Dendritic cell treated with granulocyte-macrophage colony-stimulating factor and Interleukin-4, amounts not matched to agents 40 ng/mL and 50 ng/mL, for 4 days (primary cell): ENCODE data around the gene PRPF40B.

Source experiments
- H3K27ac Mint-ChIP-seq: one replicate; pipeline ENCODE4 v1.8.0; 2022; ENCODE audit warnings: mild to moderate bottlenecking, mixed read lengths
- H3K27me3 Mint-ChIP-seq: one replicate; pipeline ENCODE4 v1.8.0; 2022; ENCODE audit warnings: mild to moderate bottlenecking, mixed read lengths
- H3K36me3 Mint-ChIP-seq: one replicate; pipeline ENCODE4 v1.8.0; 2022; ENCODE audit warnings: low read depth, mixed read lengths
- H3K4me1 Mint-ChIP-seq: one replicate; pipeline ENCODE4 v1.8.0; 2022; ENCODE audit warnings: low read depth, mixed read lengths
- H3K4me3 Mint-ChIP-seq: one replicate; pipeline ENCODE4 v1.8.0; 2022; ENCODE audit warnings: mild to moderate bottlenecking, moderate library complexity, mixed read lengths
- H3K9me3 Mint-ChIP-seq: one replicate; pipeline ENCODE4 v1.8.0; 2022; ENCODE audit warnings: mixed read lengths
- intact Hi-C: fragments of 100-400 bp; cut with micrococcal nuclease; formaldehyde crosslinking; loops from one replicate; pipeline ENCODE4 v1.15.0; 2022

The PRPF40B gene

DNA sequence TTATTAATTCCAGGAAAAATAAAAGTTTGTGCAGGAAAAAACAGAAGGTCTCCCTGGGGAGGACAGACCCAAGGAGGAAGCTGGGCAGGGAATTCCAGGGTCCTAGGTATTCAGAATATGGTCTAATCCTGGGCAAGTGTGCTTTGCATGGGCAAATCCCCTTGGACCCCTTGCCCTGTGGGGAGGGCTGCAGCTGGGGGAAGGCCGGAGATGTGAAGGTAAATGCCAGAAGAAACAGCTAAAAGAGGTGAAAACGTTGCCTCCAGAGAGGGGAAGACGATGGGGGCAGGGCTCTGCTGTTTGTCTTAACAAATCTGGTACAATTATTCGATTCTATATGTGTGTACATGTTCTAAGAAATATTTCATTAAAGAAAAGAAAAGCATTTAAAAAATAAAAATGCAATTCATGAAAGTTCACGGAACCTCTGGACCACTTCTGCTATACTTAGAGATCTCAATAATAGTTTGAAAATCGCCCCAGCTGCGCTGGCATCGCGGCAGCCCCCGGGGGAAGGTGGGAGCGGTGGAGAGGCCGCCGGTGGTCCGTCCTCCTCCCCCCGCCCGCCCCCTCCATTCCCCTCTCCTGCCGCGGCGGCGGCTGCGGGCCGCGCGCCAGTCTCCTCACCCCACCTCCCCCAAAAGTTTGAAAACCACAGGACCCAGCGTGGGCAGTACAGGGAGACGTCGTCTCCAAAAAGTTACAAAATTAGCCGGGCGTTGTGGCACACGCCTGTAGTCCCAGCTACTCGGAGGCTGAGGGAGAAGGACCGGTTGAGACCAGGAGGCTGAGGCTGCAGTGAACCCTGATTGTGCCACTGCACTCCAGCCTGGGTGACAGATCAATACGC lies 1.5 kb upstream of the PRPF40B start:
- peak overlapping the region; percentile 61 for H3K27ac Mint-ChIP-seq
- peak overlapping the region; percentile 74 for H3K4me3 Mint-ChIP-seq
- H3K36me3 Mint-ChIP-seq, result no peaks in the 10 kb centered on the region
- intact Hi-C loops, result no loop called here
- H3K4me1 Mint-ChIP-seq, result peaks cover 19% of the 10 kb centered on the region
- no peaks in the 10 kb centered on the region for H3K9me3 Mint-ChIP-seq
- H3K27me3 Mint-ChIP-seq, result peaks cover 58% of the 10 kb centered on the region

DNA sequence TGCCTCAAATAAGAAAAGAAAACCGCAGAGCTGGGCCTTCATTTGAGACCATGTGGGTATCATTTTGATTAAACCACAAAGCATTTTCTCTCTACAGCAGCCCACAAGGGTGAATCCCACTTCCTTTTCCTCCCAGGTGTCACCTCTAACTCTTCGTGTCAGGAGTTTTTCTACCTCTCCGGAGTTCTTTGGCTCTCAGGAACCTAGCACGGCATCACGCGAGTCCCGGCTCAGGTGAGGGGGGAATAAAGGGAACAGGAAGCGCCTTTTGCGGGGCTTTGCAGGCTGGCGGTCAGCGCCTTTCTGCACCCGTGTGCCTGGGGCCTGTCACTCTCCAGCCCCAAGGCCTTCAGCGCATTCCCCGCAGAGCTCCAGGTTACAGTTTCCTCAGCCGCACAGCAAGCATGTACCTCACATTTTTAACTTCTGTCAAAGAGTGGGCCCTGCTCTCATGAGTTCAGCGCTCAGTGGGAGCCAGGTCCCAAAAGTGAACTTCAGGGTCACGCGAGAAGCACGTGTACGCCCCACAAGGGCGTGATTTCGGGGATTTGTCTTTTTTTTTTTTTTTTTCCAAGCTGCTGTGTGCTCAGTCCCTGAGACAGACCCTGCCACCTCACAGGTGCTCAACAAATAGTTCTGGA lies 740 bp upstream of the PRPF40B start:
- no peaks in the 10 kb centered on the region for H3K9me3 Mint-ChIP-seq
- intact Hi-C loops, result no loop called here
- peak overlapping the region; percentile 61 for H3K27ac Mint-ChIP-seq
- H3K4me1 Mint-ChIP-seq, result peaks cover 19% of the 10 kb centered on the region
- peak overlapping the region; percentile 74 for H3K4me3 Mint-ChIP-seq
- no peaks in the 10 kb centered on the region for H3K36me3 Mint-ChIP-seq
- peaks cover 53% of the 10 kb centered on the region for H3K27me3 Mint-ChIP-seq

DNA sequence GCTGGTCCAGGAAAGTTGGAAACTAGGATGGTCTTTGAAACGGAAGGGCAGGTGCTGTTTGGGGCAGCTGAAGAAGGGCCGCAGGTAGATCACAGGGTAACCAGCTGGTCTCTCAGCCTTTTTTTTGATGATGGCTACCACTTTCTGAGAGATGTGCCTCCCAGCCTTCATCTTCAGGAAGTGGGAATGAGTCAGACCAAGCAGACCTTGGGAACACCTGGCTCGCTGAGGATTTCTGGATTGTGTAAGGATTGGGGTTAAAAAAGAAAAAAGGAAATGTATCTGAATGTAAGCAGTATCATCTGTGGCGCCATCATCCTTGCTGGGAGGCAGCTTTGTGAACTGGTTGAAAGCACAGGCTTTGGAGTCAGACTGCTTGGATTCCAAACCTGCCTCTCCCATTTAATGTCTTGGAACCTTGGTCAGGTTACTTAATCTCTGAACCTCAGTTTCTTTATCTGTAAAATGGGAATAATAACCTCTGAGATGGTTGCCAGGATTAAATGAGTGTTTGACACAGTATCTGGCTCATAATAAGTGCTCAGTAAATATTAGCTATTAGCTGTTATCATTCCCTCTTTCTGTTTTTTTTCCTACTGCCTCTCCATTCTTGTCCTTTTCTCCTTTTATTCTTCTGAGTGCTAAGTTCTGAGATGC lies 1.7 kb downstream of the PRPF40B start:
- Mint-ChIP-seq H3K27me3 (peaks cover 29% of the 10 kb centered on the region), H3K4me1 (peaks cover 25% of the 10 kb centered on the region), H3K27ac (no peak overlapping the region), H3K36me3 (no peaks in the 10 kb centered on the region), H3K9me3 (no peaks in the 10 kb centered on the region), H3K4me3 (no peak overlapping the region)
- intact Hi-C loops, result no loop called here

- H3K27ac Mint-ChIP-seq, result no peak overlapping the region
- peaks cover 21% of the 10 kb centered on the region for H3K27me3 Mint-ChIP-seq
- H3K9me3 Mint-ChIP-seq, result no peaks in the 10 kb centered on the region
- intact Hi-C loops, result no loop called here
- H3K4me1 Mint-ChIP-seq, result peaks cover 25% of the 10 kb centered on the region
- no peak overlapping the region for H3K4me3 Mint-ChIP-seq
- H3K36me3 Mint-ChIP-seq, result no peaks in the 10 kb centered on the region
These were observed 2.9 kb downstream of the PRPF40B start for GRCh38 chr12:49626169-49626835.

GRCh38 chr12:49626836-49627235 lies 3.5 kb downstream of the PRPF40B start:
- Mint-ChIP-seq H3K27ac (no peak overlapping the region), H3K4me1 (peaks cover 25% of the 10 kb centered on the region), H3K9me3 (no peaks in the 10 kb centered on the region), H3K4me3 (no peak overlapping the region), H3K27me3 (peaks cover 16% of the 10 kb centered on the region), H3K36me3 (no peaks in the 10 kb centered on the region)
- intact Hi-C loops, result no loop called here

GRCh38 chr12:49627752-49628360 lies 4.5 kb downstream of the PRPF40B start:
- Mint-ChIP-seq H3K27me3 (peaks cover 10% of the 10 kb centered on the region), H3K9me3 (no peaks in the 10 kb centered on the region), H3K4me1 (peaks cover 19% of the 10 kb centered on the region), H3K36me3 (no peaks in the 10 kb centered on the region), H3K4me3 (no peak overlapping the region), H3K27ac (no peak overlapping the region)
- intact Hi-C loops, result no loop called here

- intact Hi-C loops, result no loop called here
- peaks cover 2% of the 10 kb centered on the region for H3K27me3 Mint-ChIP-seq
- H3K27ac Mint-ChIP-seq, result no peak overlapping the region
- H3K9me3 Mint-ChIP-seq, result no peaks in the 10 kb centered on the region
- no peaks in the 10 kb centered on the region for H3K36me3 Mint-ChIP-seq
- H3K4me3 Mint-ChIP-seq, result no peak overlapping the region
- peaks cover 6% of the 10 kb centered on the region for H3K4me1 Mint-ChIP-seq
These were observed 8.1 kb downstream of the PRPF40B start for GRCh38 chr12:49631336-49631907.

DNA sequence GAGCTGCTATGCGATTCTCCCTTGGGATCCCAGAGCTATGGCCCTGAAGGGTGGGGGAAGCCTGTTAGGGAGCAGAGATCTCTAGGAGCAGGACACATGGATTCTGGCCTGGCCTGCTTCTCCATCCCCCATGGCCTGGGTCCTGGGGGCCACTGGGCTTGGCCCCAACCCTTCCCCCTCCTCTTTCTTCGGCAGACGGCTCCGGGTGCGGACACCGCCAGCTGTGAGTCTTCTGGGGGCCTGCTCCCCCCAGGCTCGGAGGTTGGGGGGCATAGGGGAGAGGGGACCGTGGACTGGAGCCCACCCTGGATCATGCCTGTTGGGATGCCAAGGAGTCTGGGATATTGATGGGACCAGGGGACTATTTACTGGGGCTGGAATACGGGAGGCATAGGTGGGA lies 9.0 kb downstream of the PRPF40B start:
- Mint-ChIP-seq H3K27ac (no peak overlapping the region), H3K9me3 (no peaks in the 10 kb centered on the region), H3K27me3 (peaks cover 2% of the 10 kb centered on the region), H3K4me1 (peaks cover 15% of the 10 kb centered on the region), H3K4me3 (no peak overlapping the region), H3K36me3 (no peaks in the 10 kb centered on the region)
- intact Hi-C loops, result no loop called here

- Mint-ChIP-seq H3K27ac (no peak overlapping the region), H3K27me3 (peaks cover 2% of the 10 kb centered on the region)
These were observed 9.8 kb downstream of the PRPF40B start for GRCh38 chr12:49632986-49633702.

GRCh38 chr12:49633703-49634345 lies 10.5 kb downstream of the PRPF40B start:
- intact Hi-C loops, result no loop called here
- peaks cover 16% of the 10 kb centered on the region for H3K4me1 Mint-ChIP-seq
- H3K27ac Mint-ChIP-seq, result no peak overlapping the region

More at GRCh38 chr12:49632986-49633702, 9.8 kb downstream of the PRPF40B start:
- Mint-ChIP-seq H3K4me3 (no peak overlapping the region), H3K36me3 (no peaks in the 10 kb centered on the region), H3K4me1 (peaks cover 16% of the 10 kb centered on the region), H3K9me3 (no peaks in the 10 kb centered on the region)
- intact Hi-C loops, result no loop called here

DNA sequence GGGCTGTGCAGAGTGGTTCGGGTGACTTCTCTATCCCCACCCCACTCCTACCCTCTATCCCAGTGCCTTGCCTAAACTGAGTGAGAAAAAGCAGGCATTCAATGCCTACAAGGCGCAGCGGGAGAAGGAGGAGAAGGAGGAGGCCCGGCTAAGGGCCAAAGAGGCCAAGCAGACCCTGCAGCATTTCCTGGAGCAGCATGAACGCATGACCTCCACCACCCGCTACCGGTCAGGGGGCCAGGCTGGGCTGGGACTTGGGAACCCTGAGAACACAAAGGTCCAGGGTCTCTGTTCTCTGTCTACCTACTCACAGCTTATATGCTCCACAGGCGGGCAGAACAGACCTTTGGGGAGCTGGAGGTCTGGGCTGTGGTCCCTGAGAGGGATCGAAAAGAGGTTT lies 11.7 kb downstream of the PRPF40B start:
- Mint-ChIP-seq H3K4me1 (peaks cover 12% of the 10 kb centered on the region), H3K27ac (no peak overlapping the region), H3K4me3 (no peak overlapping the region), H3K9me3 (no peaks in the 10 kb centered on the region), H3K36me3 (no peaks in the 10 kb centered on the region), H3K27me3 (peaks cover 2% of the 10 kb centered on the region)
- intact Hi-C loops, result no loop called here

More at GRCh38 chr12:49633703-49634345, 10.5 kb downstream of the PRPF40B start:
- H3K27me3 Mint-ChIP-seq, result peaks cover 2% of the 10 kb centered on the region
- H3K4me3 Mint-ChIP-seq, result no peak overlapping the region
- H3K36me3 Mint-ChIP-seq, result no peaks in the 10 kb centered on the region
- H3K9me3 Mint-ChIP-seq, result no peaks in the 10 kb centered on the region

GRCh38 chr12:49635656-49636055 lies 12.3 kb downstream of the PRPF40B start:
- H3K36me3 Mint-ChIP-seq, result no peaks in the 10 kb centered on the region
- intact Hi-C loops, result no loop called here
- no peak overlapping the region for H3K27ac Mint-ChIP-seq
- no peak overlapping the region for H3K4me3 Mint-ChIP-seq
- H3K9me3 Mint-ChIP-seq, result no peaks in the 10 kb centered on the region
- H3K4me1 Mint-ChIP-seq, result peaks cover 16% of the 10 kb centered on the region
- H3K27me3 Mint-ChIP-seq, result no peaks in the 10 kb centered on the region
